ENCODE measurements around the gene MMP25. TPM values are rescaled to one million over a fixed set of nuclear protein-coding genes. Genes with fewer than 3 reads are reported as not detected.

MMP25 gene
- total RNA-seq, 4 donors from 2014 or later = 0.30 to 0.81 (median 0.49) TPM; not detected in 1

DNA sequence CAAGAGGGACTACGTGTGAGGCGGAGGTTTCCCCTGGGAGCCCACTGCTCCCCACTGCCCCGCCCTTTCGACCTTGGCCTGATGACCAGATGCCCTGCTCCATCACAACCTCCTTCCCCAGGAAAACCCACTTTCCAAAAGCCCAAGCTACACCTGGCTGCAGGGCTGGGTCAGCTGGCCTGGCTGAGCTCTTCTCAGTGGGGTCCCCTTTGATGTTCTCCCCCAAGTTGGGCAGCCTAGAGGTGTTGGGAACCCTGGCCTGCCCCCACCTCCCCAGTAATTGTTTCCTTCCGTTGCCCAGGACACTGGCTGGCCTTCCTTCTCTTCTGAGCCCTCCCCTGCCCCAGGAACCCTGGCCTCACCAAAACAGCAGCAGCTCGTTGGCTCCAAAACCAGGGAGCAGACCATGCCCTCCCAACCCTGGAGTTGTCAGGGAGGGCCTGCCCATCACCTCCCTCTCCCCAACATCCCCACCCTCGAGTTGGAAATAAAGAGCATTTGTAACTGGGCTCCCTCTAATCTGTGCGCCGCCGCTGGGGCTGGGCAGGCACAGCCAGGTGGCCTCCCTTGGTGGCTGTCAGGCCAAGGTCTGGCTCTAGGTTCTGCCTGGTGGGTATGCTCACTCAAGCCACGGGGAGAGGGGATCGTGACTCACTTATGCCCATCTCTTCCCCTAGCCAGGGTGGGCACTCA, 32.2 kb upstream of the MMP25 start:
- H3K4me3 ChIP-seq (ENCODE audit: low read depth, poor library complexity, severe bottlenecking) = no peak overlapping the region
- WGBS, 2 donors = 63 to 71% methylated on average over 12 of the region's 12 CpGs
- no peak for DNase-seq (ENCODE audit: low spot score in 2 of 2)
- intact Hi-C loops (cut with DNase I; ENCODE audit: low total_unique reads) = no loop called here
- no peak for TF ChIP-seq CTCF (IDR thresholded peaks at IDR 0.05)
- no peak for TF ChIP-seq POLR2A (IDR thresholded peaks at IDR 0.05)

DNA sequence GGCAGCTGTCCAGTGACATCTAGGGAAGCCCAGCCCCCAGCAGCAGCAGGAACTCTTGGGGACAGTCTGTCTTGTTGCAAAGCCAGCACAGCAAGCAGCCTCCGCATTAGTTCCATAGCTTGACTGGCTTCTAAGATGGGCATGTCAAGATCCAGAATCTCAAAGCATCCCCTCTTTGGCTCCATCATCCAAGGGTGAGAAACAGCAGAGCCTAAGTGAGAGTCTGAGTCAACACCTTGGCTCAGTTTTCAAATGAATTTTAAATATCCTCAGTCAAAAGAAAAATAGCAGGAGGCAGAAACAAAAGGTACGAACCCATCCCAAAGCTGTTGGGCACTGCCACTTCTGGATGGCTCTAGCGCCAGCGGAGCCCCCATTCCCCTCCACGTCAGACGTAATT, 31.4 kb upstream of the MMP25 start:
- 85 to 89% methylated on average over 6 of the region's 6 CpGs for WGBS, 2 donors
- no peak overlapping the region for H3K4me3 ChIP-seq (ENCODE audit: low read depth, poor library complexity, severe bottlenecking)
- intact Hi-C loops (cut with DNase I; ENCODE audit: low total_unique reads) = no loop called here
- no peak for DNase-seq (ENCODE audit: low spot score in 2 of 2)
- no peak for TF ChIP-seq CTCF (IDR thresholded peaks at IDR 0.05)
- no peak for TF ChIP-seq POLR2A (IDR thresholded peaks at IDR 0.05)

DNA sequence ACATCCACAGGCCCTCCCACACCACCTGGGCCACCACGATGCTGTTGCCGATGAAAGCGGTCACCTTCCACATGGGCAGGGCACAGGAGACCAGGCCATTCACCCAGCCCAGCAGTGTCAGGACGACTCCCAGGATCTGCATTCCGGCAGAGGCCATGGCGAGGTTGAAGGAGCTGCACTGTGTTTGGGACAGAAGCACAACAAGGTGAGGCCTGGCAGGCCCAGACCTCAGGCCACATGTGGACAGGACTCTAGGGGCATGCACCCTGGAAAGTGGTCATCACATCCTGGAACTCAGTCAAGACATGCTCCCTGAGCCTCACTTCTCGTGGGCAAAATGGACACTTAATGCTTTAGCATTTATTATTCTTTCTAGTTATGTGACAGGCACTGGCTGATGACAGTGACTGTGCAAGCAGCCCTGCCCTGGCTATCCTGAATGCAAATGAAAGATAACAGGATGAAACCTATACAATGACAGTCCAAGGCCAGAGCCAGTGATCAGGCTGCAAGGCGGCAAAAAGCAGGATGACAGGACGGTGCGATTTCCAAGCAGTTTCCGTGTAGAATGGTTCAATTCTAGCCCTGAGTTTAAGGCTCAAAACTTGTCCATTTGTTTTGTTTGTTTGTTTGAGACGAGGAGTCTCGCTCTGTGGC, 30.4 kb upstream of the MMP25 start:
- DNase-seq (ENCODE audit: low spot score in 2 of 2) = no peak
- intact Hi-C loops (cut with DNase I; ENCODE audit: low total_unique reads) = no loop called here
- TF ChIP-seq CTCF (IDR thresholded peaks at IDR 0.05) = no peak
- no peak for TF ChIP-seq POLR2A (IDR thresholded peaks at IDR 0.05)
- 76 to 89% methylated on average over 13 of the region's 13 CpGs for WGBS, 2 donors
- H3K4me3 ChIP-seq (ENCODE audit: low read depth, poor library complexity, severe bottlenecking) = no peak overlapping the region

- intact Hi-C loops (cut with DNase I; ENCODE audit: low total_unique reads) = no loop called here
- DNase-seq (ENCODE audit: low spot score in 2 of 2) = no peak
- H3K4me3 ChIP-seq (ENCODE audit: low read depth, poor library complexity, severe bottlenecking) = no peak overlapping the region
- TF ChIP-seq CTCF (IDR thresholded peaks at IDR 0.05) (no peak), POLR2A (IDR thresholded peaks at IDR 0.05) (no peak)
- WGBS, 2 donors = 64 to 72% methylated on average over 20 of the region's 20 CpGs
These were observed 29.0 kb upstream of the MMP25 start for GRCh38 chr16:3017344-3017743.

GRCh38 chr16:3017794-3018506, 28.4 kb upstream of the MMP25 start, which contains the start of gene CLDN6:
Gene CLDN6, minus strand, starts transcription at chr16:3018183. Its CDS starts 2,162 bp downstream, at chr16:3016021.
- H3K4me3 ChIP-seq (ENCODE audit: low read depth, poor library complexity, severe bottlenecking) = no peak within 1 kb of the TSS
- intact Hi-C loops (cut with DNase I; ENCODE audit: low total_unique reads) = no loop called here
- DNase-seq (ENCODE audit: low spot score in 2 of 2) = no peak
- 5 to 19% methylated on average over 22 to 31 of the region's 52 CpGs for WGBS, 2 donors
- TF ChIP-seq CTCF (IDR thresholded peaks at IDR 0.05) (no peak), POLR2A (IDR thresholded peaks at IDR 0.05) (no peak)

All from lower leg skin (tissue), 4 donors.